H1 (cell line): Measurements from ENCODE around the gene BRK1. TPM values are rescaled to one million over a fixed set of nuclear protein-coding genes. Genes with fewer than 3 reads are reported as not detected.

Source experiments
- KDM1A ChIP-seq: fragments of 200-600, 300-600 bp; sonication (generic); IDR thresholded peaks from 2 replicates; pipeline ENCODE4 v1.7.1; 2016; ENCODE audit warnings: mild to moderate bottlenecking, low read length, borderline replicate concordance
- KDM5A ChIP-seq: fragments of 200-600 bp; IDR thresholded peaks from 2 replicates; pipeline ENCODE4 v1.7.1; 2012; ENCODE audit warnings: mild to moderate bottlenecking, low read length, inconsistent platforms, mixed read lengths
- RXRA ChIP-seq: IDR thresholded peaks from 2 replicates; pipeline ENCODE4 v1.6.1; 2011; ENCODE audit warnings: low read depth, mild to moderate bottlenecking, low read length, moderate library complexity; ENCODE audit not compliant: insufficient read depth
- polyA plus RNA-seq, 7 experiments: library from polyadenylated mRNA; depleted of rRNA in 3 of 7; stranded (reverse) in 5 of 7; unstranded in 2 of 7; fragments of >200 nt in 5 of 7; fragments of 200-250 nt in 2 of 7; gene quantifications; 1 replicate in 5 of 7; 2 replicates in 1 of 7; 4 replicates in 1 of 7; pipeline versions ENCODE4 v1.2.1 to v1.2.3, GENCODE V29; 2011 to 2013; ENCODE audit warnings: missing spikeins in 2 of 7, mixed read lengths in 2 of 7
- total RNA-seq: library from RNA; stranded (reverse); fragmentation: NEBNext Ultra II Directional; extraction: Animal tissue kit (Norgen Biotek cat#: 25700); gene quantifications from 2 replicates; pipeline ENCODE4 v1.2.1, GENCODE V29; 2021

Gene BRK1
- total and polyA plus RNA-seq, 2 of the 8 experiments (the other 6 are each of a cell fraction or from before 2014, with no cell fraction given): 137 to 164 TPM

GRCh38 chr3:10116928-10117327, 1.5 kb downstream of the BRK1 start (continued):
- TF ChIP-seq RXRA: no peak
- TF ChIP-seq KDM5A: no peak
- no peak for TF ChIP-seq KDM1A
- TF ChIP-seq, all 59 proteins: peak for 0
